ENCODE measurements around the gene CHMP6. TPM values are rescaled to one million over a fixed set of nuclear protein-coding genes. Genes with fewer than 3 reads are reported as not detected.

CHMP6 gene
- total and polyA plus RNA-seq, 4 donors, result 9.6 to 24.0 (median 16.7) TPM

DNA sequence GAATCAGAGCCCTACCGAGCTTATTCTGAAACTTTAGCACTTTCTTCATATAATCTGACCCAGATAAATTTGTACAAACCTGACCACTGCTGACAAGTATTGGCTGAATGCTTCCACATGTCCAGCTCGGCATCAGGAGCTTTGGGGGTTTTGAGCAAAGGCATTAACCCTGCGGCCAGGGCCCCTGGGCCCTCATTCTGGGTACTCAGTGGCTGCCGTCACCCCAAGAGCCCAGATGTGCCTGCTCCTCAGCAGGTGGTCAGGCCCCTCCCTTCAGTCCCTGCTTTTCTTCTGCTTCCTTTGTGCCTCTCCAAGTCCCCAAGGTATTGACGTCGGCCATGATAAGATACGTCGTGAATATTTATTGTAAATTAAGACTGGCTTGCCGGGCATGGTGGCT lies 47.3 kb upstream of the CHMP6 start:
- H3K4me3 ChIP-seq (ENCODE audit: low read depth in 1 of 3, low read length in 3 of 3), result no peak overlapping the region
- H3K9me3 ChIP-seq (ENCODE audit: control insufficient read depth in 4 of 4, low read length in 3 of 4), result no peaks in the 10 kb centered on the region
- no peak overlapping the region for H3K27ac ChIP-seq (ENCODE audit: low read depth in 1 of 2, low read length in 2 of 2)
- TF ChIP-seq, protein P1, sequence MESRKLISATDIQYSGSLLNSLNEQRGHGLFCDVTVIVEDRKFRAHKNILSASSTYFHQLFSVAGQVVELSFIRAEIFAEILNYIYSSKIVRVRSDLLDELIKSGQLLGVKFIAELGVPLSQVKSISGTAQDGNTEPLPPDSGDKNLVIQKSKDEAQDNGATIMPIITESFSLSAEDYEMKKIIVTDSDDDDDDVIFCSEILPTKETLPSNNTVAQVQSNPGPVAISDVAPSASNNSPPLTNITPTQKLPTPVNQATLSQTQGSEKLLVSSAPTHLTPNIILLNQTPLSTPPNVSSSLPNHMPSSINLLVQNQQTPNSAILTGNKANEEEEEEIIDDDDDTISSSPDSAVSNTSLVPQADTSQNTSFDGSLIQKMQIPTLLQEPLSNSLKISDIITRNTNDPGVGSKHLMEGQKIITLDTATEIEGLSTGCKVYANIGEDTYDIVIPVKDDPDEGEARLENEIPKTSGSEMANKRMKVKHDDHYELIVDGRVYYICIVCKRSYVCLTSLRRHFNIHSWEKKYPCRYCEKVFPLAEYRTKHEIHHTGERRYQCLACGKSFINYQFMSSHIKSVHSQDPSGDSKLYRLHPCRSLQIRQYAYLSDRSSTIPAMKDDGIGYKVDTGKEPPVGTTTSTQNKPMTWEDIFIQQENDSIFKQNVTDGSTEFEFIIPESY (IDR thresholded peaks at IDR 0.05), result no peak
- TF ChIP-seq RAD21 (IDR thresholded peaks at IDR 0.05) (no peak), YY1 (IDR thresholded peaks at IDR 0.05) (no peak), HNF4A (conservative IDR thresholded peaks at IDR 0.05) (no peak), RXRA (IDR thresholded peaks at IDR 0.05) (no peak), SP1 (IDR thresholded peaks at IDR 0.05) (no peak), NR2F2 (IDR thresholded peaks at IDR 0.05) (no peak), FOXA2 (IDR thresholded peaks at IDR 0.05) (no peak), TAF1 (conservative IDR thresholded peaks at IDR 0.05) (no peak), FOXA1 (IDR thresholded peaks at IDR 0.05) (no peak), EGR1 (IDR thresholded peaks at IDR 0.05; ENCODE audit: low read depth in 2 of 2) (no peak), JUND (IDR thresholded peaks at IDR 0.05) (no peak), HNF4G (IDR thresholded peaks at IDR 0.05) (no peak), GABPA (IDR thresholded peaks at IDR 0.05 in 1 of 2, conservative IDR thresholded peaks at IDR 0.05 in 1 of 2) (no peak)
- TF ChIP-seq, protein P2, sequence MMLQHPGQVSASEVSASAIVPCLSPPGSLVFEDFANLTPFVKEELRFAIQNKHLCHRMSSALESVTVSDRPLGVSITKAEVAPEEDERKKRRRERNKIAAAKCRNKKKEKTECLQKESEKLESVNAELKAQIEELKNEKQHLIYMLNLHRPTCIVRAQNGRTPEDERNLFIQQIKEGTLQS (IDR thresholded peaks at IDR 0.05), result no peak
- TF ChIP-seq, protein P3, sequence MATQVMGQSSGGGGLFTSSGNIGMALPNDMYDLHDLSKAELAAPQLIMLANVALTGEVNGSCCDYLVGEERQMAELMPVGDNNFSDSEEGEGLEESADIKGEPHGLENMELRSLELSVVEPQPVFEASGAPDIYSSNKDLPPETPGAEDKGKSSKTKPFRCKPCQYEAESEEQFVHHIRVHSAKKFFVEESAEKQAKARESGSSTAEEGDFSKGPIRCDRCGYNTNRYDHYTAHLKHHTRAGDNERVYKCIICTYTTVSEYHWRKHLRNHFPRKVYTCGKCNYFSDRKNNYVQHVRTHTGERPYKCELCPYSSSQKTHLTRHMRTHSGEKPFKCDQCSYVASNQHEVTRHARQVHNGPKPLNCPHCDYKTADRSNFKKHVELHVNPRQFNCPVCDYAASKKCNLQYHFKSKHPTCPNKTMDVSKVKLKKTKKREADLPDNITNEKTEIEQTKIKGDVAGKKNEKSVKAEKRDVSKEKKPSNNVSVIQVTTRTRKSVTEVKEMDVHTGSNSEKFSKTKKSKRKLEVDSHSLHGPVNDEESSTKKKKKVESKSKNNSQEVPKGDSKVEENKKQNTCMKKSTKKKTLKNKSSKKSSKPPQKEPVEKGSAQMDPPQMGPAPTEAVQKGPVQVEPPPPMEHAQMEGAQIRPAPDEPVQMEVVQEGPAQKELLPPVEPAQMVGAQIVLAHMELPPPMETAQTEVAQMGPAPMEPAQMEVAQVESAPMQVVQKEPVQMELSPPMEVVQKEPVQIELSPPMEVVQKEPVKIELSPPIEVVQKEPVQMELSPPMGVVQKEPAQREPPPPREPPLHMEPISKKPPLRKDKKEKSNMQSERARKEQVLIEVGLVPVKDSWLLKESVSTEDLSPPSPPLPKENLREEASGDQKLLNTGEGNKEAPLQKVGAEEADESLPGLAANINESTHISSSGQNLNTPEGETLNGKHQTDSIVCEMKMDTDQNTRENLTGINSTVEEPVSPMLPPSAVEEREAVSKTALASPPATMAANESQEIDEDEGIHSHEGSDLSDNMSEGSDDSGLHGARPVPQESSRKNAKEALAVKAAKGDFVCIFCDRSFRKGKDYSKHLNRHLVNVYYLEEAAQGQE (IDR thresholded peaks at IDR 0.05), result no peak
- TF ChIP-seq, protein P4, sequence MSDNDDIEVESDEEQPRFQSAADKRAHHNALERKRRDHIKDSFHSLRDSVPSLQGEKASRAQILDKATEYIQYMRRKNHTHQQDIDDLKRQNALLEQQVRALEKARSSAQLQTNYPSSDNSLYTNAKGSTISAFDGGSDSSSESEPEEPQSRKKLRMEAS (IDR thresholded peaks at IDR 0.05), result no peak
- TF ChIP-seq, protein P5, sequence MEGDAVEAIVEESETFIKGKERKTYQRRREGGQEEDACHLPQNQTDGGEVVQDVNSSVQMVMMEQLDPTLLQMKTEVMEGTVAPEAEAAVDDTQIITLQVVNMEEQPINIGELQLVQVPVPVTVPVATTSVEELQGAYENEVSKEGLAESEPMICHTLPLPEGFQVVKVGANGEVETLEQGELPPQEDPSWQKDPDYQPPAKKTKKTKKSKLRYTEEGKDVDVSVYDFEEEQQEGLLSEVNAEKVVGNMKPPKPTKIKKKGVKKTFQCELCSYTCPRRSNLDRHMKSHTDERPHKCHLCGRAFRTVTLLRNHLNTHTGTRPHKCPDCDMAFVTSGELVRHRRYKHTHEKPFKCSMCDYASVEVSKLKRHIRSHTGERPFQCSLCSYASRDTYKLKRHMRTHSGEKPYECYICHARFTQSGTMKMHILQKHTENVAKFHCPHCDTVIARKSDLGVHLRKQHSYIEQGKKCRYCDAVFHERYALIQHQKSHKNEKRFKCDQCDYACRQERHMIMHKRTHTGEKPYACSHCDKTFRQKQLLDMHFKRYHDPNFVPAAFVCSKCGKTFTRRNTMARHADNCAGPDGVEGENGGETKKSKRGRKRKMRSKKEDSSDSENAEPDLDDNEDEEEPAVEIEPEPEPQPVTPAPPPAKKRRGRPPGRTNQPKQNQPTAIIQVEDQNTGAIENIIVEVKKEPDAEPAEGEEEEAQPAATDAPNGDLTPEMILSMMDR (IDR thresholded peaks at IDR 0.05; ENCODE audit: low read depth, low read length, missing input control), result no peak
- no peaks in the 10 kb centered on the region for H3K4me1 ChIP-seq (ENCODE audit: control insufficient read depth in 4 of 4, insufficient read depth in 4 of 4, low read length in 3 of 4)
- WGBS, result 98% methylated on average over 9 of the region's 9 CpGs
- H3K36me3 ChIP-seq (ENCODE audit: control insufficient read depth in 4 of 4, insufficient read depth in 3 of 4, low read depth in 1 of 4, low read length in 3 of 4), result peaks cover 0 to 24% (median 4%) of the 10 kb centered on the region in 4 donors
- no peaks in the 10 kb centered on the region for H3K27me3 ChIP-seq (ENCODE audit: control insufficient read depth in 4 of 4, insufficient read depth in 4 of 4, low read length in 3 of 4)
- H3K9ac ChIP-seq (ENCODE audit: low read depth in 1 of 2, low read length in 2 of 2), result no peak overlapping the region
- DNase-seq (ENCODE audit: low spot score), result no peak

All from liver (tissue), 9 donors.